ENCODE data around the gene CPNE5. TPM values are rescaled to one million over a fixed set of nuclear protein-coding genes. Genes with fewer than 3 reads are reported as not detected.

CPNE5 gene
- total and polyA plus RNA-seq, 9 of the 15 experiments (the other 6 are each of a cell fraction or from before 2014, with no cell fraction given) = 0.14 to 1.0 (median 0.46) TPM; not detected in 2

DNA sequence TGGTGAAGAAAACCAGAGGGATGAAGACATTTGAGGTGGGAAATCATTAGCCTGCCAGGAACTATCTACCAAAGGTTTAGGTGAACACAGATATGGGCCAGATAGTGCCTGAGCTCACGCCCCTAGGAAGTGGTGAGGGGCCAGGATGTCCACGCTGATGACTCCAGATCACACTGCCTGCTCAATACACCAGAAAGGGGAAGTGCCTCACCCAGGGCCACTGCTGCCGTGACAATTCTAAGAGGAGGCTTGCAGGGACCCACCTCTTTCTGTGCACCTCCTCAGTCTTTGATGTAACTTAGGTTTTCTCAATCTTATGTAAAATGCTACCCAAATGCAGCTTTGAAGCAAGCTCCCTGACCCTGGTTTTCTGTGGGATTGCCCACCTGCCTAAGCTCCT is 147.0 kb downstream of the CPNE5 start (continued):
- TF ChIP-seq, protein P1, sequence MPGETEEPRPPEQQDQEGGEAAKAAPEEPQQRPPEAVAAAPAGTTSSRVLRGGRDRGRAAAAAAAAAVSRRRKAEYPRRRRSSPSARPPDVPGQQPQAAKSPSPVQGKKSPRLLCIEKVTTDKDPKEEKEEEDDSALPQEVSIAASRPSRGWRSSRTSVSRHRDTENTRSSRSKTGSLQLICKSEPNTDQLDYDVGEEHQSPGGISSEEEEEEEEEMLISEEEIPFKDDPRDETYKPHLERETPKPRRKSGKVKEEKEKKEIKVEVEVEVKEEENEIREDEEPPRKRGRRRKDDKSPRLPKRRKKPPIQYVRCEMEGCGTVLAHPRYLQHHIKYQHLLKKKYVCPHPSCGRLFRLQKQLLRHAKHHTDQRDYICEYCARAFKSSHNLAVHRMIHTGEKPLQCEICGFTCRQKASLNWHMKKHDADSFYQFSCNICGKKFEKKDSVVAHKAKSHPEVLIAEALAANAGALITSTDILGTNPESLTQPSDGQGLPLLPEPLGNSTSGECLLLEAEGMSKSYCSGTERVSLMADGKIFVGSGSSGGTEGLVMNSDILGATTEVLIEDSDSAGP (CRISPR knock-in tag; IDR thresholded peaks at IDR 0.05) = peak; percentile 40; the same call in 1 of the 2 replicates

DNA sequence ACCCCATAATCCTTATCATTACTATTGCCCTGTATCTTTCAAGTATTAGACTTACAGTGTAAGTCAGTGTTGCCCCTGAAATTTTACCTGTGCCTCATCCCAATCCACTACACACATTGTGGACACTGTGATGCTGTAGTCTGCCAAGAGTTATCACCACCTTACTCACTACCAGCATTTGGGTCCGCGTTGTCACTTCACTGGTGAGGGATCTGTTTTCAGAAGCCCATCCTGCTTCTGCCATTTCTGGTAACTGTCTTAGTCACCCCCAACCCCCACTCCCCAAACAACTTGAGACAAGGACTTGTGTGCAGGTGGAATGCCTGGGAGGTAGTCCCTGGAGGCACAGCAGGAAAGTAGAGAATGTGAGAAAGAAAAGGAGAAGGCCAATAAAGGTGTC is 147.6 kb downstream of the CPNE5 start:
- Histone ChIP-seq H4K20me1 (replicated peaks; ENCODE audit: control insufficient read depth, insufficient read depth, low read length) (0 out of 2 replicates have a peak, but pooled peaks cover 5% of the 10 kb centered on the region), H3K9ac (ENCODE audit: insufficient read depth in 1 of 2, low read depth in 2 of 2, low read length in 2 of 2) (no peak overlapping the region), H3K4me1 (replicated peaks in 1 of 2; ENCODE audit: control insufficient read depth in 2 of 2, insufficient read depth in 2 of 2, low read length in 2 of 2) (no peaks in the 10 kb centered on the region; a peak in 1 of 5 replicates), H3K4me2 (ENCODE audit: insufficient read depth, low read length) (no peak overlapping the region), H3K4me3 (no peak overlapping the region), H3K27ac (ENCODE audit: extremely low read depth, low read depth, low read length) (no peak overlapping the region), H3K79me2 (ENCODE audit: control insufficient read depth, insufficient read depth, low read length) (no peaks in the 10 kb centered on the region), H3K9me1 (ENCODE audit: control insufficient read depth, insufficient read depth, low read length) (no peaks in the 10 kb centered on the region), H3K9me3 (replicated peaks; ENCODE audit: control insufficient read depth, insufficient read depth, low read depth, low read length) (no peaks in the 10 kb centered on the region), H3K27me3 (ENCODE audit: control insufficient read depth in 2 of 2, insufficient read depth in 2 of 2, low read length in 2 of 2) (peaks cover 14 to 26% of the 10 kb centered on the region in 2 experiments; a peak in 4 of 5 replicates), H2AFZ (ENCODE audit: low read depth, low read length) (no peak overlapping the region), H3K36me3 (ENCODE audit: control insufficient read depth, insufficient read depth, low read length) (no peaks in the 10 kb centered on the region; the same call in 2 of the 3 replicates)
- ChIA-PET CTCF (ENCODE audit: low intra/inter-chr PET ratio) (no interaction called here), POLR2A (no interaction called here)
- no TSS peak for BruUV-seq (replicated peaks)
- DNase-seq (ENCODE audit: extremely low read depth in 1 of 4, low spot score in 3 of 4) (no peak), ATAC-seq (no peak), FAIRE-seq (no peak)
- in situ Hi-C loops (cut with MboI) = no loop called here
- WGBS (ENCODE audit: insufficient coverage, low coverage, missing lambda C conversion rate) = 37% methylated on average over 2 of the region's 2 CpGs
- intact Hi-C loops (cut with micrococcal nuclease) = no loop called here
- TF ChIP-seq, protein P2, sequence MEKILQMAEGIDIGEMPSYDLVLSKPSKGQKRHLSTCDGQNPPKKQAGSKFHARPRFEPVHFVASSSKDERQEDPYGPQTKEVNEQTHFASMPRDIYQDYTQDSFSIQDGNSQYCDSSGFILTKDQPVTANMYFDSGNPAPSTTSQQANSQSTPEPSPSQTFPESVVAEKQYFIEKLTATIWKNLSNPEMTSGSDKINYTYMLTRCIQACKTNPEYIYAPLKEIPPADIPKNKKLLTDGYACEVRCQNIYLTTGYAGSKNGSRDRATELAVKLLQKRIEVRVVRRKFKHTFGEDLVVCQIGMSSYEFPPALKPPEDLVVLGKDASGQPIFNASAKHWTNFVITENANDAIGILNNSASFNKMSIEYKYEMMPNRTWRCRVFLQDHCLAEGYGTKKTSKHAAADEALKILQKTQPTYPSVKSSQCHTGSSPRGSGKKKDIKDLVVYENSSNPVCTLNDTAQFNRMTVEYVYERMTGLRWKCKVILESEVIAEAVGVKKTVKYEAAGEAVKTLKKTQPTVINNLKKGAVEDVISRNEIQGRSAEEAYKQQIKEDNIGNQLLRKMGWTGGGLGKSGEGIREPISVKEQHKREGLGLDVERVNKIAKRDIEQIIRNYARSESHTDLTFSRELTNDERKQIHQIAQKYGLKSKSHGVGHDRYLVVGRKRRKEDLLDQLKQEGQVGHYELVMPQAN (IDR thresholded peaks at IDR 0.05; ENCODE audit: borderline replicate concordance) = no peak
- TF ChIP-seq, protein P3, sequence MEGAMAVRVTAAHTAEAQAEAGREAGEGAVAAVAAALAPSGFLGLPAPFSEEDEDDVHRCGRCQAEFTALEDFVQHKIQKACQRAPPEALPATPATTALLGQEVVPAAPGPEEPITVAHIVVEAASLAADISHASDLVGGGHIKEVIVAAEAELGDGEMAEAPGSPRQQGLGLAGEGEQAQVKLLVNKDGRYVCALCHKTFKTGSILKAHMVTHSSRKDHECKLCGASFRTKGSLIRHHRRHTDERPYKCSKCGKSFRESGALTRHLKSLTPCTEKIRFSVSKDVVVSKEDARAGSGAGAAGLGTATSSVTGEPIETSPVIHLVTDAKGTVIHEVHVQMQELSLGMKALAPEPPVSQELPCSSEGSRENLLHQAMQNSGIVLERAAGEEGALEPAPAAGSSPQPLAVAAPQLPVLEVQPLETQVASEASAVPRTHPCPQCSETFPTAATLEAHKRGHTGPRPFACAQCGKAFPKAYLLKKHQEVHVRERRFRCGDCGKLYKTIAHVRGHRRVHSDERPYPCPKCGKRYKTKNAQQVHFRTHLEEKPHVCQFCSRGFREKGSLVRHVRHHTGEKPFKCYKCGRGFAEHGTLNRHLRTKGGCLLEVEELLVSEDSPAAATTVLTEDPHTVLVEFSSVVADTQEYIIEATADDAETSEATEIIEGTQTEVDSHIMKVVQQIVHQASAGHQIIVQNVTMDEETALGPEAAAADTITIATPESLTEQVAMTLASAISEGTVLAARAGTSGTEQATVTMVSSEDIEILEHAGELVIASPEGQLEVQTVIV (CRISPR knock-in tag; IDR thresholded peaks at IDR 0.05; ENCODE audit: borderline replicate concordance) = no peak
- TF ChIP-seq, protein P4, sequence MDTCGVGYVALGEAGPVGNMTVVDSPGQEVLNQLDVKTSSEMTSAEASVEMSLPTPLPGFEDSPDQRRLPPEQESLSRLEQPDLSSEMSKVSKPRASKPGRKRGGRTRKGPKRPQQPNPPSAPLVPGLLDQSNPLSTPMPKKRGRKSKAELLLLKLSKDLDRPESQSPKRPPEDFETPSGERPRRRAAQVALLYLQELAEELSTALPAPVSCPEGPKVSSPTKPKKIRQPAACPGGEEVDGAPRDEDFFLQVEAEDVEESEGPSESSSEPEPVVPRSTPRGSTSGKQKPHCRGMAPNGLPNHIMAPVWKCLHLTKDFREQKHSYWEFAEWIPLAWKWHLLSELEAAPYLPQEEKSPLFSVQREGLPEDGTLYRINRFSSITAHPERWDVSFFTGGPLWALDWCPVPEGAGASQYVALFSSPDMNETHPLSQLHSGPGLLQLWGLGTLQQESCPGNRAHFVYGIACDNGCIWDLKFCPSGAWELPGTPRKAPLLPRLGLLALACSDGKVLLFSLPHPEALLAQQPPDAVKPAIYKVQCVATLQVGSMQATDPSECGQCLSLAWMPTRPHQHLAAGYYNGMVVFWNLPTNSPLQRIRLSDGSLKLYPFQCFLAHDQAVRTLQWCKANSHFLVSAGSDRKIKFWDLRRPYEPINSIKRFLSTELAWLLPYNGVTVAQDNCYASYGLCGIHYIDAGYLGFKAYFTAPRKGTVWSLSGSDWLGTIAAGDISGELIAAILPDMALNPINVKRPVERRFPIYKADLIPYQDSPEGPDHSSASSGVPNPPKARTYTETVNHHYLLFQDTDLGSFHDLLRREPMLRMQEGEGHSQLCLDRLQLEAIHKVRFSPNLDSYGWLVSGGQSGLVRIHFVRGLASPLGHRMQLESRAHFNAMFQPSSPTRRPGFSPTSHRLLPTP (IDR thresholded peaks at IDR 0.05; ENCODE audit: borderline replicate concordance, extremely low read depth, insufficient read length) = no peak
- TF ChIP-seq PTRF (tag; IDR thresholded peaks at IDR 0.05) = no peak
- no peak for TF ChIP-seq PCBP2 (IDR thresholded peaks at IDR 0.05; ENCODE audit: low read depth, low read length, poor library complexity, severe bottlenecking)
- TF ChIP-seq RNF2 (IDR thresholded peaks at IDR 0.05) = no peak
- TF ChIP-seq, protein P5, sequence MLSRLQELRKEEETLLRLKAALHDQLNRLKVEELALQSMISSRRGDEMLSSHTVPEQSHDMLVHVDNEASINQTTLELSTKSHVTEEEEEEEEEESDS (CRISPR knock-in tag; IDR thresholded peaks at IDR 0.05) = no peak
- no peak for TF ChIP-seq ZNF212 (CRISPR knock-in tag; IDR thresholded peaks at IDR 0.05)
- no peak for TF ChIP-seq ZNF780A (CRISPR knock-in tag; IDR thresholded peaks at IDR 0.05)
- TF ChIP-seq CBX2 (IDR thresholded peaks at IDR 0.05; ENCODE audit: insufficient read depth, low read length, poor library complexity, severe bottlenecking) = no peak
